IMR-90 (cell line): ENCODE data around the gene OGT. TPM values are rescaled to one million over a fixed set of nuclear protein-coding genes. Genes with fewer than 3 reads are reported as not detected.

Experiments
- ATAC-seq: fragments of 200-7000 bp; cut with Tn5 transposase; 2 replicates; pipeline ENCODE4 v1.9.1; 2020; ENCODE audit warnings: low read depth, mild to moderate bottlenecking, moderate library complexity
- BruUV-seq: library from RNA; stranded (reverse); fragments of 400-500 nt; replicated peaks from 2 replicates; lab custom pipeline; 2021; lab: Mats Ljungman, UMichigan
- CTCF ChIA-PET: fragments of 300-600 bp; formaldehyde crosslinking; extraction: SDS; loops from one replicate; lab custom pipeline; 2021; ENCODE audit warnings: antibody characterized with exemption; lab: Yijun Ruan, JAX
- POLR2A ChIA-PET: fragments of 300-600 bp; sonication (Branson Sonifier 250); formaldehyde crosslinking; loops from one replicate; lab custom pipeline; 2022; ENCODE audit warnings: antibody characterized with exemption; ENCODE audit not compliant: unreplicated experiment; lab: Charles Lee
- DNase-seq: peaks from one replicate; pipeline ENCODE4 v3.0.0; 2013
- H2AFZ ChIP-seq: replicated peaks from 2 replicates; pipeline ENCODE3; 2013; ENCODE audit warnings: low read length, mild to moderate bottlenecking; ENCODE audit not compliant: poor library complexity
- H2AK5ac ChIP-seq: 2 replicates; pipeline ENCODE4 v1.6.1; 2013; ENCODE audit warnings: low read depth, low read length, inconsistent platforms
- H2AK9ac ChIP-seq: replicated peaks from 2 replicates; pipeline ENCODE3; 2013; ENCODE audit warnings: mild to moderate bottlenecking, low read depth, low read length, moderate library complexity; ENCODE audit not compliant: poor library complexity
- H2BK120ac ChIP-seq: 2 replicates; pipeline ENCODE4 v1.6.1; 2013; ENCODE audit warnings: low read depth, low read length, inconsistent platforms
- H2BK15ac ChIP-seq: 3 replicates; pipeline ENCODE4 v1.6.1; 2013; ENCODE audit warnings: low read depth, low read length, inconsistent platforms
- H2BK20ac ChIP-seq: 2 replicates; pipeline ENCODE4 v1.6.1; 2013; ENCODE audit warnings: low read depth, mild to moderate bottlenecking, inconsistent platforms, low read length, moderate library complexity
- H2BK5ac ChIP-seq: 2 replicates; pipeline ENCODE4 v1.6.1; 2013; ENCODE audit warnings: mild to moderate bottlenecking, low read depth, low read length, inconsistent platforms; ENCODE audit not compliant: poor library complexity, severe bottlenecking
- H3K14ac ChIP-seq: replicated peaks from 2 replicates; pipeline ENCODE4 v1.6.1; 2013; ENCODE audit warnings: low read depth, low read length, inconsistent platforms
- H3K18ac ChIP-seq: 2 replicates; pipeline ENCODE4 v1.6.1; 2013; ENCODE audit warnings: low read depth, low read length, control low read depth
- H3K23ac ChIP-seq: 2 replicates; pipeline ENCODE4 v1.6.1; 2013; ENCODE audit warnings: low read depth, low read length, inconsistent platforms
- H3K27ac ChIP-seq: 2 replicates; pipeline ENCODE4 v1.5.1; 2013; ENCODE audit warnings: mild to moderate bottlenecking, control low read depth, low read length; ENCODE audit not compliant: insufficient read depth
- H3K27me3 ChIP-seq: 2 replicates; pipeline ENCODE4 v1.6.1; 2013; ENCODE audit warnings: low read length; ENCODE audit not compliant: control insufficient read depth, insufficient read depth
- H3K36me3 ChIP-seq: 2 replicates; pipeline ENCODE4 v1.6.1; 2013; ENCODE audit warnings: low read length, mixed read lengths; ENCODE audit not compliant: control insufficient read depth, insufficient read depth
- H3K4ac ChIP-seq: 2 replicates; pipeline ENCODE4 v1.6.1; 2013; ENCODE audit warnings: low read depth, low read length, inconsistent platforms
- H3K4me1 ChIP-seq: 2 replicates; pipeline ENCODE4 v1.6.1; 2013; ENCODE audit warnings: low read length, mixed read lengths; ENCODE audit not compliant: control insufficient read depth, insufficient read depth
- H3K4me2 ChIP-seq: 2 replicates; pipeline ENCODE4 v1.6.1; 2013; ENCODE audit warnings: low read depth, mild to moderate bottlenecking, control low read depth, low read length, moderate library complexity
- H3K4me3 ChIP-seq: 2 replicates; pipeline ENCODE4 v1.5.1; 2013; ENCODE audit warnings: low read depth, mild to moderate bottlenecking, control low read depth, low read length, moderate library complexity; ENCODE audit not compliant: insufficient read depth
- H3K56ac ChIP-seq: 2 replicates; pipeline ENCODE4 v1.6.1; 2013; ENCODE audit warnings: low read length, inconsistent platforms; ENCODE audit not compliant: insufficient read depth; ENCODE audit errors: extremely low read depth
- H3K79me1 ChIP-seq, 2 experiments: 2 replicates each; pipeline ENCODE4 v1.6.1; 2013; ENCODE audit warnings: low read length in 2 of 2, inconsistent platforms in 1 of 2, low read depth in 1 of 2
- H3K9ac ChIP-seq: 2 replicates; pipeline ENCODE4 v1.6.1; 2013; ENCODE audit warnings: low read depth, low read length, control low read depth
- H3K9me1 ChIP-seq: 2 replicates; pipeline ENCODE4 v1.6.1; 2013; ENCODE audit warnings: low read length, inconsistent platforms; ENCODE audit not compliant: insufficient read depth
- H3K9me3 ChIP-seq: 2 replicates; pipeline ENCODE4 v1.6.1; 2013; ENCODE audit warnings: low read length; ENCODE audit not compliant: control insufficient read depth, insufficient read depth
- H4K20me1 ChIP-seq: 2 replicates; pipeline ENCODE4 v1.6.1; 2013; ENCODE audit warnings: low read length, inconsistent platforms; ENCODE audit not compliant: insufficient read depth
- H4K5ac ChIP-seq: 2 replicates; pipeline ENCODE4 v1.6.1; 2013; ENCODE audit warnings: mild to moderate bottlenecking, low read depth, low read length, control low read depth
- H4K8ac ChIP-seq, 2 experiments: 2 replicates each; pipeline ENCODE4 v1.6.1; 2013; ENCODE audit warnings: low read depth in 2 of 2, low read length in 2 of 2, control low read depth in 1 of 2, inconsistent platforms in 1 of 2
- H4K91ac ChIP-seq: 2 replicates; pipeline ENCODE4 v1.6.1; 2013; ENCODE audit warnings: low read depth, low read length, inconsistent platforms; ENCODE audit not compliant: insufficient read depth
- BHLHE40 ChIP-seq: fragments of 150-350 bp; IDR thresholded peaks from 2 replicates; pipeline ENCODE4 v1.6.1; 2016; ENCODE audit warnings: mild to moderate bottlenecking, low read depth, low read length
- CEBPB ChIP-seq: IDR thresholded peaks from 2 replicates; pipeline ENCODE4 v1.6.1; 2012; ENCODE audit warnings: low read depth, low read length, improper control_type of control experiment
- CHD1 ChIP-seq: IDR thresholded peaks from 2 replicates; pipeline ENCODE4 v1.6.1; 2012; ENCODE audit warnings: low read depth, low read length, improper control_type of control experiment
- FOS ChIP-seq: fragments of 150-350 bp; IDR thresholded peaks from 2 replicates; pipeline ENCODE4 v1.6.1; 2016; ENCODE audit warnings: low read depth, low read length
- MAFK ChIP-seq: IDR thresholded peaks from 2 replicates; pipeline ENCODE4 v1.6.1; 2012; ENCODE audit warnings: low read depth, low read length, improper control_type of control experiment
- MAZ ChIP-seq: IDR thresholded peaks from 2 replicates; pipeline ENCODE4 v1.6.1; 2012; ENCODE audit warnings: low read depth, mild to moderate bottlenecking, low read length, improper control_type of control experiment, moderate library complexity, borderline replicate concordance
- MXI1 ChIP-seq: IDR thresholded peaks from 2 replicates; pipeline ENCODE4 v1.6.1; 2012; ENCODE audit warnings: low read depth, mild to moderate bottlenecking, low read length, moderate library complexity, borderline replicate concordance
- NFE2L2 ChIP-seq: fragments of 150-350 bp; IDR thresholded peaks from 2 replicates; pipeline ENCODE4 v1.6.1; 2016; ENCODE audit warnings: low read depth, mild to moderate bottlenecking, low read length
- POLR2A ChIP-seq: IDR thresholded peaks from 2 replicates; pipeline ENCODE4 v1.6.1; 2012; ENCODE audit warnings: mild to moderate bottlenecking, low read depth, low read length
- RAD21 ChIP-seq: IDR thresholded peaks from 2 replicates; pipeline ENCODE4 v1.6.1; 2012; ENCODE audit warnings: low read length, improper control_type of control experiment
- RCOR1 ChIP-seq: IDR thresholded peaks from 2 replicates; pipeline ENCODE4 v1.6.1; 2012; ENCODE audit warnings: mild to moderate bottlenecking, low read length, improper control_type of control experiment; ENCODE audit not compliant: insufficient replicate concordance
- RFX5 ChIP-seq: IDR thresholded peaks from 2 replicates; pipeline ENCODE4 v1.8.0; 2012; ENCODE audit warnings: low read depth, mild to moderate bottlenecking, low read length, moderate library complexity
- SMC3 ChIP-seq: fragments of 150-350 bp; IDR thresholded peaks from 2 replicates; pipeline ENCODE4 v1.6.1; 2016; ENCODE audit warnings: low read depth, mild to moderate bottlenecking, antibody characterized with exemption, low read length, moderate library complexity
- WGBS, 2 experiments: methylation state at CpG; one replicate each; pipeline versions ENCODE4 v1.1.5 to v1.1.7; 2013; ENCODE audit warnings: missing lambda C conversion rate in 2 of 2; ENCODE audit not compliant: insufficient read length in 1 of 2; ENCODE audit errors: extremely low coverage in 2 of 2; 5-methylcytosine and 5-hydroxymethylcytosine counted together
- dilution Hi-C: fragments of 300-500 bp; cut with HindIII; formaldehyde crosslinking; loops from one replicate; pipeline ENCODE4 v1.14.3; 2018; ENCODE audit warnings: low sequenced_read_pairs; ENCODE audit not compliant: unreplicated experiment
- in situ Hi-C: fragments of 300-500 bp; cut with MboI; formaldehyde crosslinking; loops from 3 replicates; pipeline ENCODE4 v1.14.3; 2019; ENCODE audit warnings: low sequenced_read_pairs, inconsistent platforms, mixed read lengths
- intact Hi-C: fragments of 100-400 bp; cut with micrococcal nuclease; formaldehyde crosslinking; loops from 2 replicates; pipeline ENCODE4 v1.10.0; 2022
- polyA plus RNA-seq, 3 experiments: library from polyadenylated mRNA; depleted of rRNA; stranded (reverse); fragments of >200 nt; gene quantifications; 2 replicates each; pipeline ENCODE4 v1.2.3, GENCODE V29; 2012; ENCODE audit warnings: low replicate concordance in 1 of 3
- total RNA-seq: library from RNA; depleted of rRNA; stranded (reverse); fragments of >200 nt; gene quantifications from 2 replicates; pipeline ENCODE4 v1.2.3, GENCODE V29; 2012
- TF ChIP-seq, protein P1 (sequence below): fragments of 150-350 bp; IDR thresholded peaks from 2 replicates; pipeline ENCODE4 v1.6.1; 2016; ENCODE audit warnings: low read depth, mild to moderate bottlenecking, low read length, moderate library complexity, borderline replicate concordance
- TF ChIP-seq, protein P2 (sequence below): conservative IDR thresholded peaks from 2 replicates; pipeline ENCODE4 v1.5.1; 2012; ENCODE audit warnings: mild to moderate bottlenecking, low read depth, low read length, improper control_type of control experiment
- TF ChIP-seq, protein P3 (sequence below): fragments of 150-350 bp; IDR thresholded peaks from 2 replicates; pipeline ENCODE4 v1.6.1; 2017; ENCODE audit warnings: mild to moderate bottlenecking, antibody characterized with exemption, low read length, low read depth

OGT gene
- total and polyA plus RNA-seq, 2 of the 4 experiments (the other 2 are of a cell fraction): 80.7 to 113 TPM

DNA sequence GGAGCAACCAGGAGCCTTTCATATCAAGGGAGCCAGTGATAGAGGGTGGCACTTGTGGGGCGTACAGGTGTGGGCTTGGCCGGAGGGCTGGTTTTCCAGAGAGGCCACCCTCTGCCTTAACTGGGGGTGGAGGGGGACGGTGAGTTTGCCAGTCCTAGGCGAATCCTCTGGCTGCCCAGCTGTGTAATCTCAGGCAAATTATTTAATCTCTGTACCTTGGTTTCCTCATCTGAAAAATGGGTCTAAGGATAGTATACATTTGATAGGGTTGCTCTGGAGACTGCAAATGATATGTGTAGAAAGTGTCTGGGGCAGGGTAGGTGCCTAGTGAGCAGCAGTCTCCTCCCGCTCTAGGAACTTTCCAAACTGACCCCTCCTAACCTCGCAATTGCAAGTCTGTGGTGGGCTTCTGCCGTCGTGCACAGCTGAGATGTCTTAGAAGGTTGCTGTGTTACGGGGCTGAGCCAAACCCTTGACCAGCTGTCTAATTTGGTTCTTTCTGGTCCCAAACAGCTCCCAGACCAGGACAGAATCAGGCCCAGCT lies 89.2 kb downstream of the OGT start:
- H3K23ac ChIP-seq: no peak overlapping the region
- H3K9ac ChIP-seq: no peak overlapping the region
- dilution Hi-C loops: no loop called here
- POLR2A ChIA-PET: no interaction called here
- CTCF ChIA-PET: no interaction called here
- no peaks in the 10 kb centered on the region; the same call in 1 of the 2 replicates for H3K9me3 ChIP-seq
- no peak overlapping the region for H2BK5ac ChIP-seq
- H4K8ac ChIP-seq: no peak overlapping the region
- no peak overlapping the region for H3K14ac ChIP-seq
- no peak overlapping the region for H4K91ac ChIP-seq
- H2BK15ac ChIP-seq: no peak overlapping the region
- in situ Hi-C loops: no loop called here
- WGBS, 2 experiments: 80% methylated on average over 2 of the region's 9 CpGs; no CpG with 5 or more reads in 1 of the 2 experiments
- no peaks in the 10 kb centered on the region for H3K9me1 ChIP-seq
- no peak overlapping the region for H2BK120ac ChIP-seq
- no peaks in the 10 kb centered on the region; the same call in 1 of the 2 replicates for H3K4me1 ChIP-seq
- intact Hi-C loops: no loop called here
- ATAC-seq (no peak; the same call in 1 of the 2 replicates), DNase-seq (no peak)
- H3K4me3 ChIP-seq: no peak overlapping the region
- no peak overlapping the region for H2BK20ac ChIP-seq
- H2AK9ac ChIP-seq: no peak overlapping the region
- no peak overlapping the region for H3K18ac ChIP-seq
- peak overlapping the region; percentile 52 for H2AFZ ChIP-seq
- H2AK5ac ChIP-seq: no peak overlapping the region
- H3K27ac ChIP-seq: no peak overlapping the region
- H3K4me2 ChIP-seq: no peak overlapping the region
- no peaks in the 10 kb centered on the region for H3K36me3 ChIP-seq
- H3K4ac ChIP-seq: no peak overlapping the region
- H3K56ac ChIP-seq: no peak overlapping the region
- no peak for TF ChIP-seq BHLHE40
- no peak for TF ChIP-seq CEBPB
- no peak for TF ChIP-seq RFX5
- TF ChIP-seq, protein P1, sequence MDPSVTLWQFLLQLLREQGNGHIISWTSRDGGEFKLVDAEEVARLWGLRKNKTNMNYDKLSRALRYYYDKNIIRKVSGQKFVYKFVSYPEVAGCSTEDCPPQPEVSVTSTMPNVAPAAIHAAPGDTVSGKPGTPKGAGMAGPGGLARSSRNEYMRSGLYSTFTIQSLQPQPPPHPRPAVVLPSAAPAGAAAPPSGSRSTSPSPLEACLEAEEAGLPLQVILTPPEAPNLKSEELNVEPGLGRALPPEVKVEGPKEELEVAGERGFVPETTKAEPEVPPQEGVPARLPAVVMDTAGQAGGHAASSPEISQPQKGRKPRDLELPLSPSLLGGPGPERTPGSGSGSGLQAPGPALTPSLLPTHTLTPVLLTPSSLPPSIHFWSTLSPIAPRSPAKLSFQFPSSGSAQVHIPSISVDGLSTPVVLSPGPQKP: no peak
- TF ChIP-seq SMC3: no peak
- TF ChIP-seq, protein P2, sequence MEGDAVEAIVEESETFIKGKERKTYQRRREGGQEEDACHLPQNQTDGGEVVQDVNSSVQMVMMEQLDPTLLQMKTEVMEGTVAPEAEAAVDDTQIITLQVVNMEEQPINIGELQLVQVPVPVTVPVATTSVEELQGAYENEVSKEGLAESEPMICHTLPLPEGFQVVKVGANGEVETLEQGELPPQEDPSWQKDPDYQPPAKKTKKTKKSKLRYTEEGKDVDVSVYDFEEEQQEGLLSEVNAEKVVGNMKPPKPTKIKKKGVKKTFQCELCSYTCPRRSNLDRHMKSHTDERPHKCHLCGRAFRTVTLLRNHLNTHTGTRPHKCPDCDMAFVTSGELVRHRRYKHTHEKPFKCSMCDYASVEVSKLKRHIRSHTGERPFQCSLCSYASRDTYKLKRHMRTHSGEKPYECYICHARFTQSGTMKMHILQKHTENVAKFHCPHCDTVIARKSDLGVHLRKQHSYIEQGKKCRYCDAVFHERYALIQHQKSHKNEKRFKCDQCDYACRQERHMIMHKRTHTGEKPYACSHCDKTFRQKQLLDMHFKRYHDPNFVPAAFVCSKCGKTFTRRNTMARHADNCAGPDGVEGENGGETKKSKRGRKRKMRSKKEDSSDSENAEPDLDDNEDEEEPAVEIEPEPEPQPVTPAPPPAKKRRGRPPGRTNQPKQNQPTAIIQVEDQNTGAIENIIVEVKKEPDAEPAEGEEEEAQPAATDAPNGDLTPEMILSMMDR: no peak
- no peak for TF ChIP-seq RAD21
- TF ChIP-seq CHD1: no peak
- TF ChIP-seq, protein P3, sequence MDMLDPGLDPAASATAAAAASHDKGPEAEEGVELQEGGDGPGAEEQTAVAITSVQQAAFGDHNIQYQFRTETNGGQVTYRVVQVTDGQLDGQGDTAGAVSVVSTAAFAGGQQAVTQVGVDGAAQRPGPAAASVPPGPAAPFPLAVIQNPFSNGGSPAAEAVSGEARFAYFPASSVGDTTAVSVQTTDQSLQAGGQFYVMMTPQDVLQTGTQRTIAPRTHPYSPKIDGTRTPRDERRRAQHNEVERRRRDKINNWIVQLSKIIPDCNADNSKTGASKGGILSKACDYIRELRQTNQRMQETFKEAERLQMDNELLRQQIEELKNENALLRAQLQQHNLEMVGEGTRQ: no peak
- TF ChIP-seq POLR2A: no peak
- TF ChIP-seq MAZ: no peak
- TF ChIP-seq MXI1: no peak
- no peak for TF ChIP-seq RCOR1
- no peak for TF ChIP-seq FOS
- no peak for TF ChIP-seq MAFK
- no peak for TF ChIP-seq NFE2L2
- BruUV-seq: no TSS peak
- H4K20me1 ChIP-seq: no peaks in the 10 kb centered on the region
- no peak overlapping the region for H4K5ac ChIP-seq
- peaks cover 3% of the 10 kb centered on the region; the same call in 1 of the 2 replicates for H3K27me3 ChIP-seq
- H3K79me1 ChIP-seq: no peaks in the 10 kb centered on the region
